Parathyroid adenoma (tissue), 2 donors: Measurements from ENCODE around the gene FCER2.
"Not testable (repeated sequence)": the region's sequence is repeated elsewhere in the genome, so short reads cannot be mapped to it uniquely, and the experiment has no call there.

ENCODE experiments used
- H2AFZ ChIP-seq: fragments of 300-600 bp; sonication (generic); one replicate; pipeline ENCODE4 v1.7.0; 2017; ENCODE audit warnings: antibody characterized with exemption, mild to moderate bottlenecking
- H3K27ac ChIP-seq: fragments of 300-600 bp; sonication (generic); one replicate; pipeline ENCODE4 v1.7.0; 2017
- H3K27me3 ChIP-seq: fragments of 300-600 bp; sonication (generic); one replicate; pipeline ENCODE4 v1.7.0; 2017; ENCODE audit warnings: low read length; ENCODE audit not compliant: control insufficient read depth, insufficient read depth
- H3K36me3 ChIP-seq: fragments of 300-600 bp; sonication (generic); one replicate; pipeline ENCODE4 v1.7.0; 2017; ENCODE audit warnings: low read length; ENCODE audit not compliant: control insufficient read depth, insufficient read depth
- H3K4me1 ChIP-seq: fragments of 300-600 bp; sonication (generic); one replicate; pipeline ENCODE4 v1.7.0; 2017; ENCODE audit warnings: control low read depth
- H3K4me2 ChIP-seq: fragments of 300-600 bp; sonication (generic); one replicate; pipeline ENCODE4 v1.7.0; 2017; ENCODE audit warnings: low read length
- H3K4me3 ChIP-seq: fragments of 300-600 bp; sonication (generic); one replicate; pipeline ENCODE4 v1.7.0; 2017; ENCODE audit warnings: low read depth, low read length
- H3K79me2 ChIP-seq: fragments of 300-600 bp; sonication (generic); one replicate; pipeline ENCODE4 v1.7.0; 2017; ENCODE audit warnings: control low read depth
- H3K9ac ChIP-seq: fragments of 300-600 bp; sonication (generic); one replicate; pipeline ENCODE4 v1.7.0; 2017; ENCODE audit warnings: mild to moderate bottlenecking
- H3K9me3 ChIP-seq: fragments of 300-600 bp; sonication (generic); one replicate; pipeline ENCODE4 v1.7.0; 2017; ENCODE audit warnings: low read length; ENCODE audit not compliant: control insufficient read depth
- TF ChIP-seq, protein P1 (sequence below): fragments of 300-600 bp; sonication (generic); IDR thresholded peaks from one replicate; pipeline ENCODE4 v1.7.0; 2017; ENCODE audit warnings: antibody characterized with exemption, mild to moderate bottlenecking
- donor health status: primary hyperparathyroidism.

FCER2 gene

DNA sequence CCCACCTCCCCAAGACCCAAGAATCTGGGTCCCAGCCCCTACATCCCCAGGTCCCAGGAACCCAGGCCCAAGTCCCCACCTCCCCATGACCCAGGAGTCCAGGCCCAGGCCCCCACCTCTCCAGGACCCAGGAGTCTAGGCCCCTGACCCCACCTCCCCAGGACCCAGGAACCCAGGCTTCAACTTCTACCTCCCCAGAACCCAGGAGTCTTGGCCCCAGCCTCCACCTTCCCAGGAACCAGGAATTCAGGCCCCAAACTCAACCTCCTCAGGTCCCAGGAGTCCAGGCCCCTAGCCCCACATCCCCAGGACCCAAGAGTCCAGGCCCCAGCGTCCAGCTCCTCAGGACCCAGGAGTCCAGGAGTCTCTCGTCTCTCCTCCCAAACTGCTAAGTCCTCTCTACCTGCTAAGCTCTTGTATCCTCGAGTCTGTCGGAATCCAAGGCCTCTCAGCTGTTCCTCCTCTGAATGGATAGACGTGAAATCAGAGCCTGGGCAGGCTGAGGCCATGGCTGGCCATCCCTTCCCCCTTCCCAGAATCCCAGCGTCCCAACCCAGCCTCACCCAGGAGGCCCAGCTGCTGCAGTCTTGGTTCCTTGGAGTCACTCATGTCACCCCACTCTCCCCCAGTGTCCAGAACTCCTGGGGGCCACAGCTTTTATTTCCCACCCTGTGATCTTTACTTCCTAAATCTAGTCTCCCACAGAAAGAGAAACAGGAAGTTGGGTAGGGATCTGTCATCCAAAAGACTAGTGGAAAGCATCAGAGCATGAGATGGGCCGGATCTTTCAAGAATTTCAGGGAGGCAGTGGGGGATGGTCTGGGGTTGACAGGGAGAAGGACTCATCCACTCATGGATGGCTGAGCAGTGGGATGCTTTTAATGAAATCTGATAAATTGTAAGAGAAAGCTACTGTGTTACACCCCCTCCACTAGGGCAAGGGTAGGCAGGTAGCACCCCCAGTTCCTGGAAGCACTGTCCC is 45.3 kb upstream of the FCER2 start, which contains the start of gene CD209:
Gene CD209, minus strand, starts transcription at position 632 of the 982 bp plus-strand sequence. Its CDS starts 23 bp downstream, at position 609.
- TF ChIP-seq, protein P1, sequence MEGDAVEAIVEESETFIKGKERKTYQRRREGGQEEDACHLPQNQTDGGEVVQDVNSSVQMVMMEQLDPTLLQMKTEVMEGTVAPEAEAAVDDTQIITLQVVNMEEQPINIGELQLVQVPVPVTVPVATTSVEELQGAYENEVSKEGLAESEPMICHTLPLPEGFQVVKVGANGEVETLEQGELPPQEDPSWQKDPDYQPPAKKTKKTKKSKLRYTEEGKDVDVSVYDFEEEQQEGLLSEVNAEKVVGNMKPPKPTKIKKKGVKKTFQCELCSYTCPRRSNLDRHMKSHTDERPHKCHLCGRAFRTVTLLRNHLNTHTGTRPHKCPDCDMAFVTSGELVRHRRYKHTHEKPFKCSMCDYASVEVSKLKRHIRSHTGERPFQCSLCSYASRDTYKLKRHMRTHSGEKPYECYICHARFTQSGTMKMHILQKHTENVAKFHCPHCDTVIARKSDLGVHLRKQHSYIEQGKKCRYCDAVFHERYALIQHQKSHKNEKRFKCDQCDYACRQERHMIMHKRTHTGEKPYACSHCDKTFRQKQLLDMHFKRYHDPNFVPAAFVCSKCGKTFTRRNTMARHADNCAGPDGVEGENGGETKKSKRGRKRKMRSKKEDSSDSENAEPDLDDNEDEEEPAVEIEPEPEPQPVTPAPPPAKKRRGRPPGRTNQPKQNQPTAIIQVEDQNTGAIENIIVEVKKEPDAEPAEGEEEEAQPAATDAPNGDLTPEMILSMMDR: no peak
- H3K27me3 ChIP-seq: no peaks in the 10 kb centered on the region
- H3K27ac ChIP-seq: no peak within 1 kb of the TSS
- H3K79me2 ChIP-seq: no peaks in the 10 kb centered on the region
- no peak within 1 kb of the TSS for H3K4me3 ChIP-seq
- H3K4me1 ChIP-seq: no peaks in the 10 kb centered on the region
- H3K9ac ChIP-seq: no peak within 1 kb of the TSS
- H3K4me2 ChIP-seq: no peak within 1 kb of the TSS
- no peaks in the 10 kb centered on the region for H3K36me3 ChIP-seq
- H2AFZ ChIP-seq: no peak within 1 kb of the TSS
- H3K9me3 ChIP-seq: no peaks in the 10 kb centered on the region

DNA sequence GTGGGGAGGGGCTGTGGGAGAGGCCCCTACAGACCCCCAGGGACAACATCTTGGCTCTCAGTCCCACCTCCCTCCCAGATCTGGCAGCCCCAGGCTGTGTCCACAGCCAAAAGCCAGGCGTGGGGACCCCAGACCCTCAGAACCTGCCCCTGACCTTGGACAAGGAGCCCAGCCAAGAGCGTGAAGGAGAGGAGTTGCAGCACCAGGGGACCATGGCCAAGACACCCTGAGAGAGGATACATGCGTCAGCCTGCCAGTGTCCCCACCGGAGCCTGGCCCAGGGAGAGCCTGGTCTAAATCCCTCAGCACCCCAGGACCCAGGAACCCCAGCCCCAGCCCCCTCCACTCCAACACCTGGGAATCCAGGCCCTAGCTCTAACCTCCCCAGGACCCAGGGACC is 44.4 kb upstream of the FCER2 start:
- H3K4me3 ChIP-seq, H3K36me3 ChIP-seq, H3K79me2 ChIP-seq, H3K27ac ChIP-seq, H3K27me3 ChIP-seq, H2AFZ ChIP-seq, H3K4me2 ChIP-seq, H3K4me1 ChIP-seq, H3K9ac ChIP-seq, H3K9me3 ChIP-seq: not testable (repeated sequence)

DNA sequence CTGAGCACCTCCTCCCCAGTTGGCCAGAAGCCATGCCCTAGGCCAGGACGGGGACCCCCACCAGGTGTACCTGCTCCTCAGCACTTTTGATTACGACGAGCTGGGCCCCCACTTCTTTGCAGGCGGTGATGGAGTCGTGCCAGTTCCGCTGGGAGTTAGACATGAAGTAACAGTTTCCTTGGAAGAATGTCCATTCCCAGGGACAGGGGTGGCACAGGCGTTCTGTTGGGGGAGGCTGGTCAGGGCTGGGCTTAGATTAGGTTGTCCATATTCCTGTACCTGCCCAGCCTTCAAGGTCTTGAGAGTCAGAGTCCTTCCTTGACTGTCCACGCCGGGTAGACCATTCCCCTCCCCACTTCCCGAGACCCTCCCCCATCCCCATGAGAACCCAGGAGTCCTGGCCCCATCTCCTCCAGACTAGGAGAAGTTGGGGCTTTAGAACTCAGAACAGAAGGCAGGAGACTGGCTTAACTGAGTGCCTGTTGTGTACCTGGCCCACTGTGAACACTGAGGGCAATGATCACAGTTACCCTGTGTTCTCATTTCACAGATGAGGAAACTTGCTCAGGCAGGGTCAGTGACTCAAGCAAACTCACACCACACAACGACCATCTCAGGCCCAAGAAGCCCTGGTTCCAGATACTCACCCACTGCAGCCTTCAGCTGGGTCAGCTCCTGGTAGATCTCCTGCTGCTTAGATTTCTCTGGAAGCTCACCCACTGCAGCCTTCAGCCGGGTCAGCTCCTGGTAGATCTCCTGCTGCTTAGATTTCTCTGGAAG is 43.1 kb upstream of the FCER2 start:
- Histone ChIP-seq H3K4me3 (no peak overlapping the region), H3K27ac (no peak overlapping the region), H3K4me2 (no peak overlapping the region), H2AFZ (no peak overlapping the region), H3K9ac (no peak overlapping the region), H3K36me3 (no peaks in the 10 kb centered on the region), H3K9me3 (no peaks in the 10 kb centered on the region), H3K79me2 (no peaks in the 10 kb centered on the region), H3K4me1 (no peaks in the 10 kb centered on the region), H3K27me3 (no peaks in the 10 kb centered on the region)
- TF ChIP-seq, protein P1: no peak

DNA sequence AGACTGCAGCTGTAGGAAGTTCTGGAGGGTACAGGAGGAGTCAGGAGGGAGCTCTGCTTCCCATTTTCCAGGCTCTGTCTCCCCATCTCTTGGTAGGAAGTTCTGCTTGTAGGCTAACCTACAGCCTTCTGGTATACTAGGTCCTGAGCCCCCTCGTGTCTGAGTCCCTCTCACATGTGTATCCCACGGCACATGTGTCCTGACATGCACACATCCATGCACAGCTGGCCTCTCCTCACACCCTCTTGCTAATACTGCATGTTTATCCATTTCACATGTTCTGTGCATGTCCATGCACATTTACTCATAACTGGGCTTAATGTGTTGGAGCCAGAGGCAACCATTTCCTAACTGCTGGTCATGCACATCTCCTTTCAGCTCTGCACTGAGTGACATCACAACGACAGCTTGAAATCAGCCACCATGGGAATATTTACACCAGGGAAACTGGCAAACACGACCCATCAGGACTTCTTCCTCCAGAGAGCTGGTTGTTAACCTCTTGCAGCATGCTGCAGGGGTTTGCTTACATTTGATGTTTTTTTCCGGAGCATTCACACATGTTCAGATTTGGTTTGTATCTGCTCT is 42.4 kb upstream of the FCER2 start:
- no peak overlapping the region for H3K4me3 ChIP-seq
- no peaks in the 10 kb centered on the region for H3K4me1 ChIP-seq
- no peak overlapping the region for H3K9ac ChIP-seq
- no peaks in the 10 kb centered on the region for H3K36me3 ChIP-seq
- H3K79me2 ChIP-seq: no peaks in the 10 kb centered on the region
- no peaks in the 10 kb centered on the region for H3K9me3 ChIP-seq
- no peak overlapping the region for H3K4me2 ChIP-seq
- no peak overlapping the region for H3K27ac ChIP-seq
- H3K27me3 ChIP-seq: no peaks in the 10 kb centered on the region
- no peak overlapping the region for H2AFZ ChIP-seq
- TF ChIP-seq, protein P1: no peak

DNA sequence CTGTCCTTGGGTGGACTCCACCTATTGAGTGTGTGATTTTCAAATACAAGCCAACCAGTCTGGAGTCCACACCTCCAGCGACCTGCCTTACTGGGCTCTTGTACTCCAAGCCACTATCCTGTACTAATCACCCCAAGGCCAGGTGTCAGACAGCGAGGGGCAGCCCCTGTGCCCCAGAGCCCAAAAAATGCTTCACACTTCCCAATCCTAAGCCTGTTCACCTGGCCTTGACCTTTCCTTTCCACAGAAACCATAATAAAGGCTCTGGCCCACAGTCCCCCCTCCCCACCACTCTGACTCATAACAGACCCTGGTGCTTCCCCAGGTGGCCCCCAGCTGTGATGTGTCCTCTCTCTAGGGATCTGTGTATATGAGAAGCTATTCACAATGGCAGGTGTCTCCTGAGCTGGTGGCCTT is 41.5 kb upstream of the FCER2 start:
- TF ChIP-seq, protein P1: no peak
- H3K27me3 ChIP-seq: no peaks in the 10 kb centered on the region
- no peaks in the 10 kb centered on the region for H3K4me1 ChIP-seq
- no peak overlapping the region for H3K4me3 ChIP-seq
- H3K79me2 ChIP-seq: no peaks in the 10 kb centered on the region
- no peak overlapping the region for H3K9ac ChIP-seq
- H3K4me2 ChIP-seq: no peak overlapping the region
- no peaks in the 10 kb centered on the region for H3K36me3 ChIP-seq
- no peaks in the 10 kb centered on the region for H3K9me3 ChIP-seq
- no peak overlapping the region for H3K27ac ChIP-seq
- no peak overlapping the region for H2AFZ ChIP-seq
